ENCODE measurements around the gene PIK3AP1.

Gene PIK3AP1

GRCh38 chr10:96686514-96686913 lies 33.8 kb downstream of the PIK3AP1 start:
- no peaks in the 10 kb centered on the region for H3K4me1 ChIP-seq (ENCODE audit: low read length)
- H2AFZ ChIP-seq (ENCODE audit: low read length), result no peak overlapping the region
- H3K4me3 ChIP-seq (ENCODE audit: low read length), result no peak overlapping the region
- DNase-seq, result no peak
- no peaks in the 10 kb centered on the region for H3K36me3 ChIP-seq (replicated peaks; ENCODE audit: insufficient read depth, low read length)
- no peaks in the 10 kb centered on the region for H3K9me2 ChIP-seq (replicated peaks; ENCODE audit: insufficient read depth, low read length)
- H3K79me2 ChIP-seq (ENCODE audit: low read length), result no peaks in the 10 kb centered on the region
- no peaks in the 10 kb centered on the region for H3F3A ChIP-seq (ENCODE audit: insufficient read depth, low read length)
- H4K20me1 ChIP-seq (ENCODE audit: insufficient read depth, low read length), result no peaks in the 10 kb centered on the region
- no peak overlapping the region for H3K4me2 ChIP-seq (ENCODE audit: low read depth, low read length)
- no peaks in the 10 kb centered on the region for H3K27me3 ChIP-seq (replicated peaks; ENCODE audit: insufficient read depth, low read length)
- no peak overlapping the region for H3K9ac ChIP-seq (ENCODE audit: low read length)
- no peak for TF ChIP-seq EZH2 (optimal IDR thresholded peaks at IDR 0.05; ENCODE audit: low read depth, low read length)
- TF ChIP-seq EZH2phosphoT487 (IDR thresholded peaks at IDR 0.05; ENCODE audit: low read length), result no peak
- TF ChIP-seq, protein P1, sequence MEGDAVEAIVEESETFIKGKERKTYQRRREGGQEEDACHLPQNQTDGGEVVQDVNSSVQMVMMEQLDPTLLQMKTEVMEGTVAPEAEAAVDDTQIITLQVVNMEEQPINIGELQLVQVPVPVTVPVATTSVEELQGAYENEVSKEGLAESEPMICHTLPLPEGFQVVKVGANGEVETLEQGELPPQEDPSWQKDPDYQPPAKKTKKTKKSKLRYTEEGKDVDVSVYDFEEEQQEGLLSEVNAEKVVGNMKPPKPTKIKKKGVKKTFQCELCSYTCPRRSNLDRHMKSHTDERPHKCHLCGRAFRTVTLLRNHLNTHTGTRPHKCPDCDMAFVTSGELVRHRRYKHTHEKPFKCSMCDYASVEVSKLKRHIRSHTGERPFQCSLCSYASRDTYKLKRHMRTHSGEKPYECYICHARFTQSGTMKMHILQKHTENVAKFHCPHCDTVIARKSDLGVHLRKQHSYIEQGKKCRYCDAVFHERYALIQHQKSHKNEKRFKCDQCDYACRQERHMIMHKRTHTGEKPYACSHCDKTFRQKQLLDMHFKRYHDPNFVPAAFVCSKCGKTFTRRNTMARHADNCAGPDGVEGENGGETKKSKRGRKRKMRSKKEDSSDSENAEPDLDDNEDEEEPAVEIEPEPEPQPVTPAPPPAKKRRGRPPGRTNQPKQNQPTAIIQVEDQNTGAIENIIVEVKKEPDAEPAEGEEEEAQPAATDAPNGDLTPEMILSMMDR (IDR thresholded peaks at IDR 0.05; ENCODE audit: low read length), result no peak
- H3K9me3 ChIP-seq (replicated peaks; ENCODE audit: insufficient read depth, low read length), result no peaks in the 10 kb centered on the region
- H3K27ac ChIP-seq (ENCODE audit: low read length), result no peak overlapping the region

DNA sequence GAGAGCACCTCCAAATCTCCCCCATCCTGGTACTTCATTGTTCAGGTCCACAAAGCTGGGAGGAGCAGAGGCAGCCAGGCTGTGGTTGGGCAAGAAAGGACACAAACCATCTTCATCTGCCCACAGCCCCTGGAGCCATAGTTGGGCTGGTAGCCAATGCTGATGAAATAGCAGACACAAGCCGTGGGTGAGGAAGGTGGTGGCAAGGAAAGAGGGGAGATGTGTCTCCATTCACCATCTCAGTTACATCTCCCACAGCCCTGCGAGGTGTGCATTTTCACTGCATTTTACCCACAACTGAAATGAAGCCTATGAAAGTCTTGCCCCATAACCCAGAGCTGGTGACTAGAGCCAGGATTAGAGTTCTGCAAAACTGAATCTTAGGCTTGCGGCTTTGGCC lies 35.0 kb downstream of the PIK3AP1 start:
- Histone ChIP-seq H3K27ac (ENCODE audit: low read length) (no peak overlapping the region), H3K79me2 (ENCODE audit: low read length) (no peaks in the 10 kb centered on the region), H3K9ac (ENCODE audit: low read length) (no peak overlapping the region), H3K9me2 (replicated peaks; ENCODE audit: insufficient read depth, low read length) (no peaks in the 10 kb centered on the region), H3K4me1 (ENCODE audit: low read length) (no peaks in the 10 kb centered on the region), H3K36me3 (replicated peaks; ENCODE audit: insufficient read depth, low read length) (no peaks in the 10 kb centered on the region), H3K9me3 (replicated peaks; ENCODE audit: insufficient read depth, low read length) (no peaks in the 10 kb centered on the region), H3K27me3 (replicated peaks; ENCODE audit: insufficient read depth, low read length) (no peaks in the 10 kb centered on the region), H3F3A (ENCODE audit: insufficient read depth, low read length) (no peaks in the 10 kb centered on the region), H4K20me1 (ENCODE audit: insufficient read depth, low read length) (no peaks in the 10 kb centered on the region), H3K4me3 (ENCODE audit: low read length) (no peak overlapping the region), H3K4me2 (ENCODE audit: low read depth, low read length) (no peak overlapping the region), H2AFZ (ENCODE audit: low read length) (no peak overlapping the region)
- DNase-seq, result no peak
- TF ChIP-seq, protein P1 (IDR thresholded peaks at IDR 0.05; ENCODE audit: low read length), result no peak
- TF ChIP-seq EZH2 (optimal IDR thresholded peaks at IDR 0.05; ENCODE audit: low read depth, low read length) (no peak), EZH2phosphoT487 (IDR thresholded peaks at IDR 0.05; ENCODE audit: low read length) (no peak)

GRCh38 chr10:96684826-96685225 lies 35.5 kb downstream of the PIK3AP1 start:
- H2AFZ ChIP-seq (ENCODE audit: low read length), result no peak overlapping the region

More at GRCh38 chr10:96684826-96685225, 35.5 kb downstream of the PIK3AP1 start:
- Histone ChIP-seq H3K36me3 (replicated peaks; ENCODE audit: insufficient read depth, low read length) (no peaks in the 10 kb centered on the region), H3K4me1 (ENCODE audit: low read length) (no peaks in the 10 kb centered on the region), H3K27me3 (replicated peaks; ENCODE audit: insufficient read depth, low read length) (no peaks in the 10 kb centered on the region), H3K9me3 (replicated peaks; ENCODE audit: insufficient read depth, low read length) (no peaks in the 10 kb centered on the region), H3K27ac (ENCODE audit: low read length) (no peak overlapping the region), H3K9ac (ENCODE audit: low read length) (no peak overlapping the region), H3K4me2 (ENCODE audit: low read depth, low read length) (no peak overlapping the region), H3K4me3 (ENCODE audit: low read length) (no peak overlapping the region), H4K20me1 (ENCODE audit: insufficient read depth, low read length) (no peaks in the 10 kb centered on the region), H3F3A (ENCODE audit: insufficient read depth, low read length) (no peaks in the 10 kb centered on the region), H3K79me2 (ENCODE audit: low read length) (no peaks in the 10 kb centered on the region), H3K9me2 (replicated peaks; ENCODE audit: insufficient read depth, low read length) (no peaks in the 10 kb centered on the region)
- TF ChIP-seq EZH2phosphoT487 (IDR thresholded peaks at IDR 0.05; ENCODE audit: low read length), result no peak
- no peak for TF ChIP-seq EZH2 (optimal IDR thresholded peaks at IDR 0.05; ENCODE audit: low read depth, low read length)
- TF ChIP-seq, protein P1 (IDR thresholded peaks at IDR 0.05; ENCODE audit: low read length), result no peak
- no peak for DNase-seq
